Measurements from ENCODE around the gene SPACA7.

Gene SPACA7

GRCh38 chr13:112351825-112352224 lies 24.3 kb upstream of the SPACA7 start:
- DNase-seq (ENCODE audit: extremely low read depth, low read depth), result no peak
- TF ChIP-seq, protein P1, sequence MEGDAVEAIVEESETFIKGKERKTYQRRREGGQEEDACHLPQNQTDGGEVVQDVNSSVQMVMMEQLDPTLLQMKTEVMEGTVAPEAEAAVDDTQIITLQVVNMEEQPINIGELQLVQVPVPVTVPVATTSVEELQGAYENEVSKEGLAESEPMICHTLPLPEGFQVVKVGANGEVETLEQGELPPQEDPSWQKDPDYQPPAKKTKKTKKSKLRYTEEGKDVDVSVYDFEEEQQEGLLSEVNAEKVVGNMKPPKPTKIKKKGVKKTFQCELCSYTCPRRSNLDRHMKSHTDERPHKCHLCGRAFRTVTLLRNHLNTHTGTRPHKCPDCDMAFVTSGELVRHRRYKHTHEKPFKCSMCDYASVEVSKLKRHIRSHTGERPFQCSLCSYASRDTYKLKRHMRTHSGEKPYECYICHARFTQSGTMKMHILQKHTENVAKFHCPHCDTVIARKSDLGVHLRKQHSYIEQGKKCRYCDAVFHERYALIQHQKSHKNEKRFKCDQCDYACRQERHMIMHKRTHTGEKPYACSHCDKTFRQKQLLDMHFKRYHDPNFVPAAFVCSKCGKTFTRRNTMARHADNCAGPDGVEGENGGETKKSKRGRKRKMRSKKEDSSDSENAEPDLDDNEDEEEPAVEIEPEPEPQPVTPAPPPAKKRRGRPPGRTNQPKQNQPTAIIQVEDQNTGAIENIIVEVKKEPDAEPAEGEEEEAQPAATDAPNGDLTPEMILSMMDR (IDR thresholded peaks at IDR 0.05; ENCODE audit: low read depth, low read length), result no peak

DNA sequence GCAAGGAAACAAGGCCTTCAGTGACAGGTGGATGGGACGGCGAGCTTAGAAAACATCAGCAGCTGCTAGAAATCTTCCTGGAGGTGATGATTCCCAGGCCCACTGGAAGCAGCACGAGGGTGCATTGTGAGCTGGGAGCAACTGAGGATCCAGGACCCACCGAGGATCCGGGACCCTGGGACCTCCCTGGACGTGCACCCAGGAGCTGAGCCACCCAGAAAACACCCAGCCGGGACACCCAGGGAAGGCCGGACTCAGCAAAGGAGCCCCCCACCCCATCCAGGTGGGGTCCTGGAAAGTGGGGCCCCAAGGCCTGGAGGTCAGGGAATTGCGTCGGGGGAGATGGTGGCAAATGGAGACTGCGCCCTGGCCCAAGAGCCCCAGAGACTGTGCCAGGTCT lies 22.3 kb upstream of the SPACA7 start:
- DNase-seq (ENCODE audit: extremely low read depth, low read depth), result no peak
- TF ChIP-seq, protein P1 (IDR thresholded peaks at IDR 0.05; ENCODE audit: low read depth, low read length), result no peak

GRCh38 chr13:112354330-112355273 lies 21.6 kb upstream of the SPACA7 start:
- DNase-seq (ENCODE audit: extremely low read depth, low read depth), result no peak
- TF ChIP-seq, protein P1 (IDR thresholded peaks at IDR 0.05; ENCODE audit: low read depth, low read length), result no peak

DNA sequence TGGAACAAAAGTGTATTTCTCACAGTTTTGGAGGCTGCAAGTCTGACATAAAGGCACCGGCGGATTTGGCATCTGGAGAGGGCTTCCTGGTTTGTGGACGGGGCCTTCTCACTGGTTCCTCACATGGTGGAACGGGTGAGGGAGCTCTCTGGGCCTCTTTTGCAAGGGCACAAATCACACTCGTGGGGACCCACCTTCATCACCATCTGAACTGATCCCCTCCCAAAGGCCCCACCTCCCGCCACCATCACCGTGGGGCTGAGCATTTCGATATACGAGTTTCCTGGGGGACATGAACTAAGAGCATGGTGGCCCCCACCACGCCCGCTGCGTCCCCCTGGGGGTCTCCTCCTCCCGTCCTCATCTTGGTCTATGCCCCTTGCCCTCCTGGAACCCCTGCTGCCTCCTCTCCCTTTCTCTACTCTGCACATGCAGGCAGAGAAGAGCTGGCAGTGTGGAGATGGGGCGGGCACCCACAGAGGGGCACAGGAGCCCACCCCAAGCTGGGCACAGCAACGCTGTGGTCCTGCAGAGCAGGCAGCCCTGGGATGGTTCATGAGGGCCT lies 20.8 kb upstream of the SPACA7 start:
- DNase-seq (ENCODE audit: extremely low read depth, low read depth), result no peak

GRCh38 chr13:112356190-112356589 lies 20.0 kb upstream of the SPACA7 start:
- TF ChIP-seq, protein P1 (IDR thresholded peaks at IDR 0.05; ENCODE audit: low read depth, low read length), result no peak
- no peak for DNase-seq (ENCODE audit: extremely low read depth, low read depth)

More for the DNA sequence above, 20.8 kb upstream of the SPACA7 start:
- TF ChIP-seq, protein P1 (IDR thresholded peaks at IDR 0.05; ENCODE audit: low read depth, low read length), result no peak

- TF ChIP-seq, protein P1 (IDR thresholded peaks at IDR 0.05; ENCODE audit: low read depth, low read length), result no peak
- DNase-seq (ENCODE audit: extremely low read depth, low read depth), result no peak
These were observed 18.0 kb upstream of the SPACA7 start for GRCh38 chr13:112358156-112358555.

- DNase-seq (ENCODE audit: extremely low read depth, low read depth), result no peak
- TF ChIP-seq, protein P1 (IDR thresholded peaks at IDR 0.05; ENCODE audit: low read depth, low read length), result no peak
These were observed 14.1 kb upstream of the SPACA7 start for GRCh38 chr13:112362021-112362420.
